GM19328 (cell line): ENCODE results near the gene SLC38A1.
"Not testable (repeated sequence)": the region's sequence is repeated elsewhere in the genome, so short reads cannot be mapped to it uniquely, and the experiment has no call there.

ENCODE experiments used
- ATAC-seq: cut with Tn5 transposase; IDR thresholded peaks from one replicate; pipeline ENCODE4 v1.9.1; 2021; ENCODE audit warnings: mild to moderate bottlenecking, moderate library complexity; ENCODE audit not compliant: unreplicated experiment

SLC38A1 gene

DNA sequence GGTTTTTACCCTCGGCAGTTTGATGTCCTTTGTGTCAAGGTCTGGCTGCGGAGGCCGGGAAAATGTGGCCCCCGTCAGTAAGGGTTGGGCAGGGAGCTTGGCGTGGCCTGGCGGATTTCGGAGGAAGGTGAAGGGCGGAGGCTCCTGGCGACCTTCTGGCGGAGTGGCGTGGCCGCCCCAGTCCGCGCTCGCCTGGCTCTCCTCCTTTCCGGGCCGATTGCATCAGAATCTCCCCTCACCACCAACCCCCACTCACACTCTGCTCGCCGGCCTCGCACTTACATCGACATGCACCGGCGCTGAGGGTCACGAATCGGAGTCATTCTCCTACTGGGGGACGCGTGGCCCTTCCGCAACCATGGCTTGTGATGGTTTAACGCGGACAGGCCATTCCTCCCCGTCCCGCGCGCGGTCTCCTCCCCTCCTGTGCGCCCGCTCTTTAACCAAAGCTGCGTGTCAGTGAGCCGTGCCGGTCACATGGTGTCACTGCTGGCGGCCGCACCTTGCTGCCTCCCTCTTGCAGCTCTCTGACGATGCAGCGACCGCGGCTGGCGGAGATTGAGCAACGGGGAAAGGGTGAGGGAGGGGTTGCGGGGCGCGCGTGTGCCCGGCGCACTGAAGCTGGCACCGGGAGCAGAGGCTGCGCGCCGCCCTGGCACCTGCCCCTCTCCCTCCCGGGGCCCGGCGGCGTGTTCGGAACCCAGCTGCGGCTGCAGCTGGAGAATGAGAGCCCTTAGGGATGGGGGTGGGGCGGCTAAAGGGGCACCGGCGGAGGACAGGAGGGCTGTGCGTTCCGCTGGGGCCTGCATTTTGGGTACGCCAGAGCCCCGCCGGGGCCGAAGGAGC lies at the start of gene SLC38A1:
Gene SLC38A1 (minus strand): TSS at position 461 of the 846 bp plus-strand sequence. CDS start 29,243 bp downstream, outside the sequence.
- peak; percentile 61 for ATAC-seq

DNA sequence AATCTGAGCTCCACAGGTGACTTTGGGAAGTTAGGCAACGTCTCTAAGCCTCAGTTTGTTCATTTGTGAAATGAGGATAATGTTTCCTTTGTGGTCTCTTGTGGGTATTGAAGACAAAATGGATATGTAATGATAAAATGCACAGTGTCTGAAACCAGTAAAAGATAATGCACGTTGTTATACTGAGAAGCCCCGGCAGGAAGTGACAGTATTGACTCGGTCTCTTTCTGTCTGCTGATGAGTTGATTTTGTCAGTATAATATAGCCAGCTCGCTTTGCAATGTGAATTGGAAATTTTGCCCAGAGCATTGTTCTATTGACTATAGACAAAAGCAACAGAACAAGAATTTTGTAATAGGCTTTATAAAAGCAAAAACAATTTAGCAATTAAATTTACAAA lies 49.2 kb upstream of the SLC38A1 start:
- no peak for ATAC-seq

DNA sequence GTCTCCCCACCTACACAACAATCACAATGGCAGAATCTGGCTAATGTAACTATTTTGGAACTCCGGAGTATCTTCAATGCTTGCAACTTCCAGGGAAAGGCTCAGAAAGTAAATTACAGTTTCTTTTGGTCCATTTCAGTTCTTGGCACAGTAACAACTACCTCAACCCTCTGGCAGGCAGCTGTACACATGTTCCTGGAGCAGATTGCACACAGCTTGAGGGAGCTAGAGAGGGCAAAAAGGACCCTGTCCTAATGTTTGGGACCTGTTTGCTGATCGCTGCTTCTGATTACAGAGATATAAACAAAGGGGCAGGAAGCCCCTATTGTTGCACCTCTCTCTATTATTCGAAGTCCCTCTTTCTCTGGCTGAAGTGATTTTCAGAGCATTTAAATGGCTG lies 35.2 kb upstream of the SLC38A1 start:
- no peak for ATAC-seq

DNA sequence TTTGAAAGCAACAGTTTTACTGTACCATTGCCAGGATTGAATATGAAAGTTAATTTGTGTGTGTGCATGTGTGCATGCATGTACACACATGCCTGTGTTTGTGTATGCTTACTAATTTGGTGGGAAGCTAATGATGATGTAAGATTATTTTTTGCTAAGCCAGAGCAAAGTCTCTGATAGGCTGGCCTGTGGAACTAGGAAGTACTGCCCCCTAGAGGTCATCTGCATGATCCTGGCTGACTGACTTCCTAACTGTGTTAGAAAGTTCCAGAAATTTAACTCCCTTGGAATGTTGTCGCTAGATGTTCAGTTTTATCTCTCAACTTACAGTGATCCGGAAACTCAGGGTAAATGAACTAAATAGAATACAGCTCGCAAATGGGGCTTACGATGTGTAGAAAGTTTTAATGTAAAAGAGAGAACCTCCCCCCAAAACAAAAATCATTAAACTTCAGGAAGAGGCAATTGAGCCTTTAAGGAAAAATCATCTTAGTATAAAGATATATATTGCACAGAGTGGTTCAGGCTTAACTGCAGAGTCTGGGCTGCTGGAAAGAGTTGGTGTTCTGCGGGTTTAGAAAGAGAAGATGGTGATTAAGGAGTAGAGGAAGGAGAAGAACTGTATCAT lies 34.3 kb upstream of the SLC38A1 start:
- ATAC-seq = no peak

- ATAC-seq = no peak
Observed at GRCh38 chr12:46300910-46301309, 32.1 kb upstream of the SLC38A1 start.

DNA sequence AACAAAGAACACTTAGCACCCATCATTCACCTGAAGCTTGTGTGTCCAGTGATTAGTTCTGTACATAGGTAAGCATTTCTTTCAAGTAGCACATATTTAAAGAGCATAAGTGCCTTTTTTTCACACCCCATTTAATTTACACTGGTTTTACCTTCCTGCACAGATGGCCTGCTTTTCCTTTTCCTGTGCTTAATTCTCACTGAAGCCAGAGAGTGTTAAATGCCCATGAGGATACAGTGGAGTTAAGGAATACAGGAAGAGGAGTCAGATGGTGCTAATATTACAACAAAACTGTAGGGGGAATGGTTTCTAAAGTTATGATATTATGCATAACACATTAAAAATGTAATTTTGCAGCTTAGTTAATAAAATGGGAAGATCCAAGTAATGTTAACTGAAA lies 31.0 kb upstream of the SLC38A1 start:
- no peak for ATAC-seq

GRCh38 chr12:46298261-46298660 lies 29.4 kb upstream of the SLC38A1 start:
- ATAC-seq = no peak

DNA sequence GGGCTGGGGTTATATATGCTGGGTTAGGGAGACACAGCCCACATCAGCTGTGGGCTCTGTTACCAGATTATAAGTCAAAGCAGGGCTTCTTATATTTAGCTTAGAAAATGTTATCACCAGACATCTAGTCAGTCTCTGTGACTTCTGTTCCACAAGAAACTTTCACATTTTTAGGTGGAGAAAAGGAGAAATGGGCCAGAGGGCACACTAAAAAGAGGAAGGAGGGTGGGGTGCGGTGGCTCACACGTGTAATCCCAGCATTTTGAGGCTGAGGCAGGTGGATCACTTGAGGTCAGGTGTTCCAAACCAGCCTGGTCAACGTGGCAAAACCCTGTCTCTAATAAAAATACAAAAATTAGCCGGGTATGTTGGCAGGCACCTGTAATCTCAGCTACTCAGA lies 28.0 kb upstream of the SLC38A1 start:
- ATAC-seq = no peak

GRCh38 chr12:46292754-46293402 lies 24.0 kb upstream of the SLC38A1 start:
- ATAC-seq = no peak

- not testable (repeated sequence) for ATAC-seq
Observed at GRCh38 chr12:46291953-46292352, 23.1 kb upstream of the SLC38A1 start.

DNA sequence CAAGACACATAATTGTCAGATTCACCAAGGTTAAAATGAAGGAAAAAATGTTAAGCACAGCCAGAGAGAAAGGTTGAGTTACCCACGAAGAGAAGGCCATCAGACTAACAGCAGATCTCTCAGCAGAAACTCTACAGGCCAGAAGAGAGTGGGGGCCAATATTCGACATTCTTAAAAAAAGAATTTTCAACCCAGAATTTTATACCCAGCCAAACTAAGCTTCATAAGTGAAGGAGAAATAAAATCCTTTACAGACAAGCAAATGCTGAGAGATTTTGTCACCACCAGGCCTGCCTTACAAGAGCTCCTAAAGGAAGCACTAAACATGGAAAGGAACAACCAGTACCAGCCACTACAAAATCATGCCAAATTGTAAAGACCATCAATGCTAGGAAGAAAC lies 16.3 kb upstream of the SLC38A1 start:
- not testable (repeated sequence) for ATAC-seq

DNA sequence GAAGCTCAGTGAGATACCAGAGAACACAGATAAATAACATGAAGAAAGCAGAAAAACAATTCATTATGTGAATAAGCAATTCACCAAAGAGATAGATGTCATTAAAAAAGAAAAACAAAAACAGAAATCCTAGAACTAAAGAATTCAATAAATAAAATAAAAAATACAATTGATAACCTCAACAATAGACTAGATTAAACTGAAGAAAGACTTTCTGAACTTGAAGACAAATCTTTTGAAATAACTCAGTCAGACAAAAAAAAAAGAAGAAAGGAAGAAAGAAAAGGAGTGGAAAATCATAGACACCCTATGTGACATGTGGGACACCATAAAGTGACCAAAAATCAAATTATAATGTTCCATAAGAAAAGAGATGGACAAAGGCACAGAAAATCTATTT lies 14.0 kb upstream of the SLC38A1 start:
- ATAC-seq = no peak

GRCh38 chr12:46276756-46277155 lies 7.9 kb upstream of the SLC38A1 start:
- no peak for ATAC-seq

- ATAC-seq = no peak
Observed at GRCh38 chr12:46271863-46272262, 3.0 kb upstream of the SLC38A1 start.

GRCh38 chr12:46269429-46270241 lies 792 bp upstream of the SLC38A1 start:
- ATAC-seq = peak; percentile 4

DNA sequence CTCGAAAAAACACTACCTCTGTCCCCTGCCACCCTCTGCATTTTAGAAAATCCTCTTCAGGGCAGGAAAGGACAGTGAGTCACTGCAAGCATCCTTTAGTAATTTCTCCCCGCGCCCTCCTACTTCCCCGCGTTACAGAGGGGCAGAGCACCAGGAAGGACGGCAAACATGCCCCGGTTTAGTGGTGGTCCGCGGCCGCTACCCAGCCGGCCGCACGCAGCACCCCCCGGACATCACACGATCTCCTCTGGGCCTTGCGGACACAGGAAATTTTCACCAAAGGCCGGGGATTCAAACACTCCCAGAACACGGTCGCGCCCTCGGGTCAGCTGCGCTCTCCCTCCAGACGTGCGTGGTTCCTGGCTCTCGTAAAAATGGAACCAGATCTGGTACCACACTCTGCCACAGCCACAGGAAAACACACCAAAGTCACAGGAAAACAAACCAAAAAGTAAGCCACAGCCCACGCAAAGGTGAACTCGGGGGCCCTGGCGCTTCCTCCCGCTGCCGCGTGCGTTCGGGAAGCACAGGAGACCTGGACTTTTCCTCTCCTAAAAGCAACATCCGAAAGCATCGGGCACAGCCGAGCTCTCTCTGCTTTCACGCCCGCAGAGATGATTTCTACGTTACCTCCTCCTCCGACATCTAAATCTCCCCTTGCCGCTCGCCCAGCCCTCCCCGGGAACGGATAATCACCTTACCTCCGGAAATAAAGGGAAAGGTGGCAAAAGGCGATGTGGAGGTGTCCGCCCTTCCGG lies 839 bp downstream of the SLC38A1 start:
- no peak for ATAC-seq

DNA sequence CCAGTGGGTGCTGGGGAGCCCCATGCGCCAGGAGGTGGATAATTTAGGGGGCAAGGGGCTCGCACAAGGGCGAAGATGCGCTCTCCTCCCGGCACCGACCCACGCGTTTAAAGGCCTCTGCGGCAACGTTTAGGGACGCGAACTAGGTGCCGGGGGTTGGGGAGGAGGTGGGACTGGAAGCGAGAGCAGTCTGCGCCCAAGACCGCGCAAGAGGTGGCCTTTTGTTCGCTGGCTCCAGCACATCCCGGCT lies 1.3 kb downstream of the SLC38A1 start:
- no peak for ATAC-seq

- no peak for ATAC-seq
Observed at GRCh38 chr12:46266869-46267574, 1.8 kb downstream of the SLC38A1 start.

GRCh38 chr12:46266382-46266791 lies 2.5 kb downstream of the SLC38A1 start:
- ATAC-seq = no peak

- no peak for ATAC-seq
Observed at GRCh38 chr12:46265734-46266133, 3.1 kb downstream of the SLC38A1 start.
